HepG2 (cell line): ENCODE measurements around the gene TMEM170B. TPM values are rescaled to one million over a fixed set of nuclear protein-coding genes. Genes with fewer than 3 reads are reported as not detected.

Experiments used
- AGO2 ChIP-seq: fragments of 200-400 bp; formaldehyde crosslinking; optimal IDR thresholded peaks from 2 replicates; pipeline ENCODE3; 2017; ENCODE audit warnings: mild to moderate bottlenecking, low read depth, low read length, moderate library complexity
- GABPB1 ChIP-seq: IDR thresholded peaks from 2 replicates; pipeline ENCODE4 v1.6.1; 2016; ENCODE audit warnings: mild to moderate bottlenecking, missing genetic modification reagents, moderate library complexity, missing compliant biosample characterization
- JUN ChIP-seq: sonication (generic); formaldehyde crosslinking; IDR thresholded peaks from 2 replicates; pipeline ENCODE4 v1.4.0; 2020; ENCODE audit warnings: mild to moderate bottlenecking, missing genetic modification reagents
- KDM2A ChIP-seq: sonication (generic); formaldehyde crosslinking; IDR thresholded peaks from 2 replicates; pipeline ENCODE4 v1.4.0; 2020; ENCODE audit warnings: low read depth, missing genetic modification reagents, borderline replicate concordance
- KLF11 ChIP-seq: IDR thresholded peaks from 2 replicates; pipeline ENCODE4 v1.6.1; 2016; ENCODE audit warnings: missing compliant biosample characterization
- KLF6 ChIP-seq: IDR thresholded peaks from 2 replicates; pipeline ENCODE4 v1.8.0; 2016; ENCODE audit warnings: missing biosample characterization, missing genetic modification reagents
- NFYC ChIP-seq: IDR thresholded peaks from 2 replicates; pipeline ENCODE4 v1.6.1; 2016; ENCODE audit warnings: missing genetic modification reagents, missing compliant biosample characterization
- RXRA ChIP-seq: sonication (generic); formaldehyde crosslinking; IDR thresholded peaks from 2 replicates; pipeline ENCODE4 v1.5.1; 2020; ENCODE audit warnings: missing genetic modification reagents
- SOX5 ChIP-seq: IDR thresholded peaks from 2 replicates; pipeline ENCODE4 v1.6.1; 2016; ENCODE audit warnings: borderline replicate concordance
- SP1 ChIP-seq, 2 experiments: fragments of 450-650 bp in 1 of 2; sonication (generic) in 1 of 2; formaldehyde crosslinking in 1 of 2; IDR thresholded peaks; 2 replicates each; pipeline versions ENCODE4 v1.4.0 to v1.6.1; 2016 to 2020; ENCODE audit warnings: missing genetic modification reagents in 1 of 2
- ZNF180 ChIP-seq: sonication (generic); formaldehyde crosslinking; IDR thresholded peaks from 2 replicates; pipeline ENCODE4 v1.4.0; 2020; ENCODE audit warnings: low read depth, missing genetic modification reagents, borderline replicate concordance
- ZNF354B ChIP-seq: sonication (generic); formaldehyde crosslinking; IDR thresholded peaks from 2 replicates; pipeline ENCODE4 v1.8.0; 2022; ENCODE audit warnings: mild to moderate bottlenecking, missing genetic modification reagents
- ZNF484 ChIP-seq: sonication (generic); formaldehyde crosslinking; IDR thresholded peaks from 2 replicates; pipeline ENCODE4 v1.5.1; 2020; ENCODE audit warnings: mild to moderate bottlenecking, low read depth, missing genetic modification reagents, borderline replicate concordance
- polyA plus RNA-seq, 8 experiments: library from polyadenylated mRNA; depleted of rRNA in 3 of 8; stranded (reverse) in 7 of 8; unstranded in 1 of 8; fragments of >200 nt; fragmentation: Illumina TruSeq in 4 of 8; extraction: Trizol in 4 of 8; gene quantifications; 2 replicates each; pipeline versions ENCODE4 v1.2.1 to v1.2.3, GENCODE V29; 2011 to 2016; ENCODE audit warnings: low read depth in 4 of 8, missing spikeins in 1 of 8, mixed read lengths in 1 of 8; ENCODE audit not compliant: insufficient read depth in 1 of 8
- total RNA-seq, 5 experiments: library from RNA; depleted of rRNA; stranded (reverse); fragments of >200 nt; fragmentation: Illumina TruSeq; extraction: Trizol; gene quantifications; 2 replicates each; pipeline ENCODE4 v1.2.3, GENCODE V29; 2016; ENCODE audit warnings: low read depth in 1 of 5
- TF ChIP-seq, protein P1 (sequence below): sonication (generic); formaldehyde crosslinking; IDR thresholded peaks from 2 replicates; pipeline ENCODE4 v1.4.0; 2020; ENCODE audit warnings: missing genetic modification reagents
- TF ChIP-seq, protein P2 (sequence below): sonication (generic); formaldehyde crosslinking; IDR thresholded peaks from 2 replicates; pipeline ENCODE4 v1.5.0; 2020; ENCODE audit warnings: missing genetic modification reagents
- TF ChIP-seq, protein P3 (sequence below): sonication (generic); formaldehyde crosslinking; IDR thresholded peaks from 2 replicates; pipeline ENCODE4 v1.5.1; 2020; ENCODE audit warnings: missing genetic modification reagents, mild to moderate bottlenecking, borderline replicate concordance
- TF ChIP-seq, protein P4 (sequence below): sonication (generic); formaldehyde crosslinking; IDR thresholded peaks from 2 replicates; pipeline ENCODE4 v1.4.0; 2020; ENCODE audit warnings: mild to moderate bottlenecking, missing genetic modification reagents
- TF ChIP-seq, protein P5 (sequence below): IDR thresholded peaks from 2 replicates; pipeline ENCODE4 v1.4.0; 2020; ENCODE audit warnings: mild to moderate bottlenecking, missing genetic modification reagents

The TMEM170B gene
- total and polyA plus RNA-seq, 2 of the 13 experiments (the other 11 are each of a cell fraction or from before 2014, with no cell fraction given) = 3.3 to 9.4 TPM

DNA sequence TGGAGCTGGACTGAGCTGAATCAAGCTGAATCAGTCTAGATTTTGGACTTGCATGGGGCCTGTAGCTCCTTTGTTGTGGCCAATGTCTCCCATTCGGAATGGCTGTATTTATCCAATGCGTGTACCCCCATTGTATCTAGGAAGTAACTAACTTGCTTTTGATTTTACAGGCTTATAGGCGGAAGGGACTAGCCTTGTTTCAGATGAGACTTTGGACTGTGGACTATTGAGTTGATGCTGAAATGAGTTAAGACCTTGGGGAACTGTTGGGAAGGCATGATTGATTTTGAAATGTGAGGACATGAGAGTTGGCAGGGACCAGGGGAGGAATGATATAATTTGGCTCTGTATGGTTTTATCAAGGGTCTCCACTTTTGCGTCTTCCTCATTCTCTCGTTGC is 3.0 kb upstream of the TMEM170B start (continued):
- TF ChIP-seq, protein P1, sequence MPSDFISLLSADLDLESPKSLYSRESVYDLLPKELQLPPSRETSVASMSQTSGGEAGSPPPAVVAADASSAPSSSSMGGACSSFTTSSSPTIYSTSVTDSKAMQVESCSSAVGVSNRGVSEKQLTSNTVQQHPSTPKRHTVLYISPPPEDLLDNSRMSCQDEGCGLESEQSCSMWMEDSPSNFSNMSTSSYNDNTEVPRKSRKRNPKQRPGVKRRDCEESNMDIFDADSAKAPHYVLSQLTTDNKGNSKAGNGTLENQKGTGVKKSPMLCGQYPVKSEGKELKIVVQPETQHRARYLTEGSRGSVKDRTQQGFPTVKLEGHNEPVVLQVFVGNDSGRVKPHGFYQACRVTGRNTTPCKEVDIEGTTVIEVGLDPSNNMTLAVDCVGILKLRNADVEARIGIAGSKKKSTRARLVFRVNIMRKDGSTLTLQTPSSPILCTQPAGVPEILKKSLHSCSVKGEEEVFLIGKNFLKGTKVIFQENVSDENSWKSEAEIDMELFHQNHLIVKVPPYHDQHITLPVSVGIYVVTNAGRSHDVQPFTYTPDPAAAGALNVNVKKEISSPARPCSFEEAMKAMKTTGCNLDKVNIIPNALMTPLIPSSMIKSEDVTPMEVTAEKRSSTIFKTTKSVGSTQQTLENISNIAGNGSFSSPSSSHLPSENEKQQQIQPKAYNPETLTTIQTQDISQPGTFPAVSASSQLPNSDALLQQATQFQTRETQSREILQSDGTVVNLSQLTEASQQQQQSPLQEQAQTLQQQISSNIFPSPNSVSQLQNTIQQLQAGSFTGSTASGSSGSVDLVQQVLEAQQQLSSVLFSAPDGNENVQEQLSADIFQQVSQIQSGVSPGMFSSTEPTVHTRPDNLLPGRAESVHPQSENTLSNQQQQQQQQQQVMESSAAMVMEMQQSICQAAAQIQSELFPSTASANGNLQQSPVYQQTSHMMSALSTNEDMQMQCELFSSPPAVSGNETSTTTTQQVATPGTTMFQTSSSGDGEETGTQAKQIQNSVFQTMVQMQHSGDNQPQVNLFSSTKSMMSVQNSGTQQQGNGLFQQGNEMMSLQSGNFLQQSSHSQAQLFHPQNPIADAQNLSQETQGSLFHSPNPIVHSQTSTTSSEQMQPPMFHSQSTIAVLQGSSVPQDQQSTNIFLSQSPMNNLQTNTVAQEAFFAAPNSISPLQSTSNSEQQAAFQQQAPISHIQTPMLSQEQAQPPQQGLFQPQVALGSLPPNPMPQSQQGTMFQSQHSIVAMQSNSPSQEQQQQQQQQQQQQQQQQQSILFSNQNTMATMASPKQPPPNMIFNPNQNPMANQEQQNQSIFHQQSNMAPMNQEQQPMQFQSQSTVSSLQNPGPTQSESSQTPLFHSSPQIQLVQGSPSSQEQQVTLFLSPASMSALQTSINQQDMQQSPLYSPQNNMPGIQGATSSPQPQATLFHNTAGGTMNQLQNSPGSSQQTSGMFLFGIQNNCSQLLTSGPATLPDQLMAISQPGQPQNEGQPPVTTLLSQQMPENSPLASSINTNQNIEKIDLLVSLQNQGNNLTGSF (CRISPR knock-in tag) = no peak
- TF ChIP-seq, protein P2, sequence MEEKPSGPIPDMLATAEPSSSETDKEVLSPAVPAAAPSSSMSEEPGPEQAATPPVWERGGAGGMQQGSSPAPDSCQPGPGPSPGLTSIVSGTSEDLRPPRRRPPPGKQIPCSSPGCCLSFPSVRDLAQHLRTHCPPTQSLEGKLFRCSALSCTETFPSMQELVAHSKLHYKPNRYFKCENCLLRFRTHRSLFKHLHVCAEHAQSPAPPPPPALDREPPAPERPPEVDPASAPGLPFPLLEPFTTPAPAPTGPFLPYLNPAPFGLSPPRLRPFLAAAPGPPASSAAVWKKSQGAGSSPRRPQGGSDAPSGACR (CRISPR knock-in tag) = no peak
- TF ChIP-seq SOX5 = peak; percentile 61; the same call in 1 of the 2 replicates
- no peak for TF ChIP-seq ZNF484
- TF ChIP-seq, protein P3, sequence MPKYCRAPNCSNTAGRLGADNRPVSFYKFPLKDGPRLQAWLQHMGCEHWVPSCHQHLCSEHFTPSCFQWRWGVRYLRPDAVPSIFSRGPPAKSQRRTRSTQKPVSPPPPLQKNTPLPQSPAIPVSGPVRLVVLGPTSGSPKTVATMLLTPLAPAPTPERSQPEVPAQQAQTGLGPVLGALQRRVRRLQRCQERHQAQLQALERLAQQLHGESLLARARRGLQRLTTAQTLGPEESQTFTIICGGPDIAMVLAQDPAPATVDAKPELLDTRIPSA = no peak
- no peak for TF ChIP-seq ZNF180
- no peak for TF ChIP-seq SP1 (IDR thresholded peaks at IDR 0.05)
- TF ChIP-seq SP1 (CRISPR knock-in tag; IDR thresholded peaks at IDR 0.05) = no peak
- no peak for TF ChIP-seq KDM2A (CRISPR knock-in tag)
- TF ChIP-seq NFYC (CRISPR knock-in tag) = no peak
- TF ChIP-seq RXRA (CRISPR knock-in tag) = no peak
- TF ChIP-seq, protein P4, sequence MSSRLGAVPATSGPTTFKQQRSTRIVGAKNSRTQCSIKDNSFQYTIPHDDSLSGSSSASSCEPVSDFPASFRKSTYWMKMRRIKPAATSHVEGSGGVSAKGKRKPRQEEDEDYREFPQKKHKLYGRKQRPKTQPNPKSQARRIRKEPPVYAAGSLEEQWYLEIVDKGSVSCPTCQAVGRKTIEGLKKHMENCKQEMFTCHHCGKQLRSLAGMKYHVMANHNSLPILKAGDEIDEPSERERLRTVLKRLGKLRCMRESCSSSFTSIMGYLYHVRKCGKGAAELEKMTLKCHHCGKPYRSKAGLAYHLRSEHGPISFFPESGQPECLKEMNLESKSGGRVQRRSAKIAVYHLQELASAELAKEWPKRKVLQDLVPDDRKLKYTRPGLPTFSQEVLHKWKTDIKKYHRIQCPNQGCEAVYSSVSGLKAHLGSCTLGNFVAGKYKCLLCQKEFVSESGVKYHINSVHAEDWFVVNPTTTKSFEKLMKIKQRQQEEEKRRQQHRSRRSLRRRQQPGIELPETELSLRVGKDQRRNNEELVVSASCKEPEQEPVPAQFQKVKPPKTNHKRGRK (CRISPR knock-in tag) = no peak
- no peak for TF ChIP-seq AGO2
- 0 out of 2 replicates have a peak, but pooled peaks have one; percentile 24 for TF ChIP-seq JUN (CRISPR knock-in tag)
- 0 out of 2 replicates have a peak, but pooled peaks have one; percentile 9 for TF ChIP-seq GABPB1 (CRISPR knock-in tag)
- TF ChIP-seq KLF6 (CRISPR knock-in tag) = no peak
- no peak for TF ChIP-seq KLF11 (CRISPR knock-in tag)
- TF ChIP-seq ZNF354B = no peak
- TF ChIP-seq, protein P5, sequence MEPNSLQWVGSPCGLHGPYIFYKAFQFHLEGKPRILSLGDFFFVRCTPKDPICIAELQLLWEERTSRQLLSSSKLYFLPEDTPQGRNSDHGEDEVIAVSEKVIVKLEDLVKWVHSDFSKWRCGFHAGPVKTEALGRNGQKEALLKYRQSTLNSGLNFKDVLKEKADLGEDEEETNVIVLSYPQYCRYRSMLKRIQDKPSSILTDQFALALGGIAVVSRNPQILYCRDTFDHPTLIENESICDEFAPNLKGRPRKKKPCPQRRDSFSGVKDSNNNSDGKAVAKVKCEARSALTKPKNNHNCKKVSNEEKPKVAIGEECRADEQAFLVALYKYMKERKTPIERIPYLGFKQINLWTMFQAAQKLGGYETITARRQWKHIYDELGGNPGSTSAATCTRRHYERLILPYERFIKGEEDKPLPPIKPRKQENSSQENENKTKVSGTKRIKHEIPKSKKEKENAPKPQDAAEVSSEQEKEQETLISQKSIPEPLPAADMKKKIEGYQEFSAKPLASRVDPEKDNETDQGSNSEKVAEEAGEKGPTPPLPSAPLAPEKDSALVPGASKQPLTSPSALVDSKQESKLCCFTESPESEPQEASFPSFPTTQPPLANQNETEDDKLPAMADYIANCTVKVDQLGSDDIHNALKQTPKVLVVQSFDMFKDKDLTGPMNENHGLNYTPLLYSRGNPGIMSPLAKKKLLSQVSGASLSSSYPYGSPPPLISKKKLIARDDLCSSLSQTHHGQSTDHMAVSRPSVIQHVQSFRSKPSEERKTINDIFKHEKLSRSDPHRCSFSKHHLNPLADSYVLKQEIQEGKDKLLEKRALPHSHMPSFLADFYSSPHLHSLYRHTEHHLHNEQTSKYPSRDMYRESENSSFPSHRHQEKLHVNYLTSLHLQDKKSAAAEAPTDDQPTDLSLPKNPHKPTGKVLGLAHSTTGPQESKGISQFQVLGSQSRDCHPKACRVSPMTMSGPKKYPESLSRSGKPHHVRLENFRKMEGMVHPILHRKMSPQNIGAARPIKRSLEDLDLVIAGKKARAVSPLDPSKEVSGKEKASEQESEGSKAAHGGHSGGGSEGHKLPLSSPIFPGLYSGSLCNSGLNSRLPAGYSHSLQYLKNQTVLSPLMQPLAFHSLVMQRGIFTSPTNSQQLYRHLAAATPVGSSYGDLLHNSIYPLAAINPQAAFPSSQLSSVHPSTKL = peak; percentile 70
